K562 (cell line): ENCODE results near the gene OR5H15.

Experiments used
- POLR2A ChIP-seq: fragments of 450-650 bp; conservative IDR thresholded peaks from 2 replicates; pipeline ENCODE4 v1.6.1; 2016
- RFX5 ChIP-seq: IDR thresholded peaks from 2 replicates; pipeline ENCODE4 v1.6.1; 2011; ENCODE audit warnings: low read depth, mild to moderate bottlenecking, improper control_type of control experiment, low read length

DNA sequence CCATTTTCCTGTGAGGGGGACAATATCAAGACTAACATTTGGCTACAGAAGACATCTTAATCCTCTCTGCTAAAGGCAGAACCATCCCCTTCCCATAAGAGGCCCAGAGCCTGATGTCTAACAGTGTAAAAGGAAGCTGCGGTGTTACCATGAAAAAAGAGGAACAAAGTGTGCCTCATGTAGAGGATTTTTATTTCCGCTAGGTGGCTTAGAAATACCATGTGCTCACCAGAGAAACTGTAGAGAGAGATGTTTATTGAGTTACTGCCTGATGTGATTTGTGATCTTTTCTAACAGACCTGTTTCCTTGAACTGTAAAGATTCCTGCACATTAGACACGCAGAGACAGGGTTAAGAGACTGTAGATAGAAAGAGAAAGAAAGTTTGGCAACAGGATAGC is 22.0 kb downstream of the OR5H15 start:
- TF ChIP-seq RFX5 (no peak), POLR2A (no peak)
